ENCODE data around the gene SELENBP1.
"Not testable (repeated sequence)": the region's sequence is repeated elsewhere in the genome, so short reads cannot be mapped to it uniquely, and the experiment has no call there.

SELENBP1 gene

GRCh38 chr1:151372058-151372934 is at the start of gene SELENBP1:
Gene SELENBP1 (minus strand): TSS chr1:151372705. CDS start chr1:151372641, 64 bp downstream.
- no peak for DNase-seq

- DNase-seq: no peak
These were observed 47.3 kb upstream of the SELENBP1 start for GRCh38 chr1:151419819-151420218.

DNA sequence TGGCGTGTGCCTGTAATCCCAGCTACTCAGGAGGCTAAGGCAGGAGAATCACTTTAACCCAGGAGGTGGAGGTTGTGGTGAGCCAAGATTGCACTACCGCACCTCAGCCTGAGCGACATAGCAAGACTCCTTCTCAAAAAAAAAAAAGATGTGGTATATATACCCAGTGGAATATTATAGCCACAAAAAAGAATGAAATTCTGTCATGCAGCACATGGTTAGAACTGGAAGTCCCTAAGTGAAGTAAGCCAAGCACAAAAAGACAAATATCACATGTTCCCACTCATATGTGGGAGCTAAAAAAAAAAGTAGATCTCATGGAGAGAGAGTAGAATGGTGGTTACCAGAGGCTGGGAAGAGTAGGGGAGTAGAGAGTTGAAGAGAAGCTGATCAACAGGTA is 45.6 kb upstream of the SELENBP1 start:
- peak; percentile 30 to 52 (median 36) for DNase-seq

DNA sequence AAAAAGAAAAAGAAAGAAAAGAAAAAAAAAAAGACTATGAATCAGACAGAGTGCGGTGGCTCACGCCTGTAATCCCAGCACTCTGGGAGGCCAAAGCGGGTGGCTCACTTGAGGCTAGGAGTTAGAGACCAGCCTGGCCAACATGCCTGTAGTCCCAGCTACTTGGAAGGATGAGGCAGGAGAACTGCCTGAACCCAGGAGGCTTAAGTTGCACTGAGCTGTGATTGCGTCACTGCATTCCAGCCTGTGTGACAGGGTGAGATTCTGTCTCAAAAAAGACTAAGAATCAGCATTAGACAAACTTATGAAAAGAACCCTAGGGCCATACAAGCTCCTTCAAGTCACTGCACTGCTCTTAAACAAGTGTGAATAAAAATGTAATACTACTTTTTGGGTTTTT is 43.7 kb upstream of the SELENBP1 start:
- DNase-seq: no peak

- DNase-seq: no peak
These were observed 39.4 kb upstream of the SELENBP1 start for GRCh38 chr1:151411884-151412283.

DNA sequence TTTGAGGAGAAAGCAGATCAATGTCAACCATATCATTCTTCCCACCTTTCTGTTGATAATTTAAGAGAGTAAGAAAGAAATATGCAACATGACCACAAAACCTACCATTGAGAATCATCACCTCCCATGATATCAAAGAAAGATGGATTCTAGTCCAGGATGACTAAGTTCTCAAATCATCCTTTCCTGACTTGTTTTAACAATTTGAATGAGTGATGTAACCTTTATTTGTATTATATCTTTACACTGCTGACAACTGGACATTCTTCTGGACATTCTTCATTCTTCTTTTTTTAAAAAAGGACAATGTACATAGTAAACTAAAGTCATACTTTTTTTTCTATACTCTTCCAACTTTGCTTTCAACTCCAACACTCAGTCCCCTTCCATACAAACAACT is 36.4 kb upstream of the SELENBP1 start:
- DNase-seq: no peak

GRCh38 chr1:151407304-151407703 is 34.8 kb upstream of the SELENBP1 start:
- DNase-seq: no peak

GRCh38 chr1:151406176-151406575 is 33.7 kb upstream of the SELENBP1 start:
- DNase-seq: no peak

GRCh38 chr1:151405187-151405951 is 32.9 kb upstream of the SELENBP1 start:
- DNase-seq: no peak

GRCh38 chr1:151403612-151404011 is 31.1 kb upstream of the SELENBP1 start:
- no peak for DNase-seq

DNA sequence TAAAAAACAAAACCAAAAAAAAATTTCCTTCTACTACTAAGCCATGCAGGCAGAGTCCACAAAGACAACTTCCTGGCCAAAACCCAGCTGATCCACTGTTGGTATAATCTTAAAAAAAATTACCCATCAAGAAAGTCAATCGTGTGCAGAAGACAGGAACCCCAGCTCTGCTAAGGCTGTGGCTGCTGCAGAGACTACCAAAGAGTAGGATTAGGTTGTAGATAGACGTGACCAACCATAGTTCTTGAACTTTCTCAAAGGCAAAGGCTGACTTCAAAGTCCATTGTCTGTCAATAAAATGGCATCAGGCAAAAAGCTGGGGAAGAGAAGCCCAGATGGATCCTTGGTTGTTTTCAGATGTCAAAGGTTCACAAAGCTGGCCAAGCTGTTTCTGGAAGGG is 30.3 kb upstream of the SELENBP1 start:
- no peak for DNase-seq

DNA sequence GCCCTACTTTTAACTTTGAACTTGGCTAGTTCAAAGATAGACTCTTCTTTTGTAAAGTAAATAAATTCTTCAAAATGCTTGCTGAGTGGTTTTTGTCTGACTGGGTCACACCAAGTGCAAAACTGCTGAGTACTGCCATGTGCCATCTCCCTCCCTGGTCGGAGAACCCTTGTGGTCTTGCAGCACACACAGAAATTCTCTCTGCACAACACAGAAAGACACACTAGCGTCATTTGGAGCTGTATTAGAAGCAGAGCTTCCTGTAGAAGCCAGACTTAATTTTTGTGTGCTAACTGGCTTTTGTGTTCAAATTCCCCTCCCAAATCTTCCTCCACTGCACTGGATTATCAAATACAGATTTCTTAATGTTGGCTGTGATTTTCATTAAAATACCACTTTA is 29.4 kb upstream of the SELENBP1 start:
- DNase-seq: no peak

DNA sequence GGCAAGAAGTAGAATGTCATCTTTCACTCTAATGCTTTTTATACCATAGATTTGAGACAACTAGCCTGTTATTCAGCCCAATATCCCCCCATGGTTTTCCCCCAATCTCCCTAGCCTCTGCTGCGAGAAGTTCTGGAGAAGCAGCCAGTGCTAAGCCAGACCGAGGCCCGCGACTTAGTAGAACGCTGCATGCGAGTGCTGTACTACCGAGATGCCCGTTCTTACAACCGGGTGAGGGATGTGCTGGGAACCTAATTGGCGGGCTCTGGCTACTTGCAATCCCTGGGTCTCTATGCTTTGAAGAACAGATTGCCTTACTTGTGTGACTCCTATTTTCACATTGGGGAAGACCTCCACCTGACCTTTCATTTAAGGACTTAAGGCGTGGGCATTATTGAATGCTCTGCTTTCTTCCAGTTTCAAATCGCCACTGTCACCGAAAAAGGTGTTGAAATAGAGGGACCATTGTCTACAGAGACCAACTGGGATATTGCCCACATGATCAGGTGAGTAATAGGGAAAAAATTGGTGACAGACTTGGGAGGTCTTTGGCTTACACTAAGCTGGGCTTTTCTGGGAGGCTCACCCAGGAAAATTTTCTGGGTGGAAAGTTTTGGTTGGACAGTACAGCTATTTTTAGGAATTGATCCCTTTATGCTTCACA is 28.8 kb upstream of the SELENBP1 start:
- DNase-seq: peak in 2 of 3 donors; percentile 7

- peak; percentile 89 to 95 (median 94) for DNase-seq
These were observed 27.0 kb upstream of the SELENBP1 start, which contains the start of gene PSMB4 for GRCh38 chr1:151399324-151400171. Gene PSMB4 (plus strand): TSS chr1:151399573. CDS start chr1:151399588, 15 bp downstream.

DNA sequence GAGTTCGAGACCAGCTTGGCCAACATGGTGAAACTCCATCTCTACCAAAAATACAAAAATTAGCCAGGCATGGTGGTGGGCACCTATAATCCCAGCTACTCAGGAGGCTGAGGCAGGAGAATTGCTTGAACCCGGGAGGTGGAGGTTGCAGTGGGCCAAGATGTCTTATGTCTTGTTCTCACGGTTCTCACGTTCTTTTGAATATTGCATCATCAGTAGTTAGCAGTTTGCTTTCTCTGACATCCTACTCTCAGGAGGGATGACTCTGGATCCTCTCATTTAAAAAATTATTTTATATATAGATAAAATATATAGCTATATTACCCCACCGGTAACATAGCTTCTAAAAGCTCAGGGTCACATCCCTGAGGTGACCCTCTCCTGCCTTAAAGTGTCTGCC is 23.8 kb upstream of the SELENBP1 start:
- DNase-seq: not testable (repeated sequence)

GRCh38 chr1:151393583-151393982 is 21.1 kb upstream of the SELENBP1 start:
- no peak for DNase-seq

- no peak for DNase-seq
These were observed 18.6 kb upstream of the SELENBP1 start for GRCh38 chr1:151391079-151391563.

DNA sequence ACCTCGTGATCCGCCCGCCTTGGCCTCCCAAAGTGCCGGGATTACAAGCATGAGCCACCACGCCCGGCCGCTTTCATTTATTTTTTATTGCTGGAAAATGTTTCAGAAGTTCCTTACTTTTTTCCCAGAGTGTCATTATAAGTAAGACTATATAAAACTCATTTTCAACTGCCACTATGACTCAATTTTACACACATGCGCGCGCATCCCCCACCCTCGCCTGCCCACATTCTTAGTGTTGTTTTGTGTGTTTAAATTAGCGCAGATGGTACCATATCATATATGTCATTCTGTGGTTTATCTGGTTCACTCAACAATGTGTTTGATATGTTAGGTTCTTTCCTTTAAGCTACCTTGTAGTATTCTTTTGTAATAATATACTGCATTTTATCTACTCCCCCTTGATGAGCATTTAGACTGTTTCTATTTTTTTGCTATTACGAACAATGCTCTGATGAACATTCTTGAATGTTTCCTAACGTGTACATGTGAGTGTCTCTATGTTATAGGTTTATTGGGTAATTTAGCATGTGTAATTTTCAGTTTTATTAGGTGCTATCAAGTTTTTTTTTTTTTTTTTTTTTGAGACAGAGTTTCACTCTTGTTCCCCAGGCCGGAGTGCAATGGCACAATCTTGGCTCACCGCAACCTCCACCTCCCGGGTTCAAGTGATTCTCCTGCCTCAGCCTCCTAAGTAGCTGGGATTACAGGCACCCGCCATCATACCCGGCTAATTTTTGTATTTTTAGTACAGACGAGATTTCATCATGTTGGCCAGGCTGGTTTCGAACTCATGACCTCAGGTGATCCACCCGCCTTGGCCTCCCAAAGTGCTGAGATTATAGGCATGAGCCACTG is 17.9 kb upstream of the SELENBP1 start:
- not testable (repeated sequence) for DNase-seq

DNA sequence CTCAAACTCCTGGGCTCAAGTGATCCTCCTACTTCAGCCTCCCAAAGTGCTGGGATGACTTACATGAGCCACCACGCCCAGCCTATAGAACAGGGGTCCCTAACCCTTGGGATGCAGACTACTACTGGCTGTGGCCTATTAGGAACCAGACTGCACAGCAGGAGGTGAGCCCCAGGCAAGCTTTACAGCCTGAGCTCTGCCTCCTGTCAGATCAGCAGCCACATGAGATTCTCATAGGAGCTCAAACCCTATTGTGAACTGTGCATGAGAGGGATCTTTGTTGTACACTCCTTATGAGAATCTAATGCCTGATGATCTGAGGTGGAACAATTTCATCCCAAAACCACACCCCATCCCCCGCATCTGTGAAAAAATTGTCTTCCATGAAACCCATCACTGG is 13.5 kb upstream of the SELENBP1 start:
- DNase-seq: no peak

GRCh38 chr1:151384584-151384983 is 12.1 kb upstream of the SELENBP1 start:
- DNase-seq: no peak
